ENCODE measurements around the gene KIAA0040.

Gene KIAA0040

GRCh38 chr1:175192630-175193526 lies at the start of gene KIAA0040:
KIAA0040 (minus strand) TSS chr1:175192776; CDS start chr1:175161013, 31,763 bp downstream.
- DNase-seq (ENCODE audit: low spot score), result peak; percentile 4

- no peak for DNase-seq (ENCODE audit: low spot score)
These were observed 44.8 kb upstream of the KIAA0040 start for GRCh38 chr1:175237389-175237788.

- no peak for DNase-seq (ENCODE audit: low spot score)
These were observed 42.1 kb upstream of the KIAA0040 start for GRCh38 chr1:175234639-175235038.

- no peak for DNase-seq (ENCODE audit: low spot score)
These were observed 39.8 kb upstream of the KIAA0040 start for GRCh38 chr1:175232335-175232734.

- DNase-seq (ENCODE audit: low spot score), result no peak
These were observed 33.2 kb upstream of the KIAA0040 start for GRCh38 chr1:175225805-175226129.

GRCh38 chr1:175222296-175222938 lies 29.8 kb upstream of the KIAA0040 start:
- DNase-seq (ENCODE audit: low spot score), result no peak

GRCh38 chr1:175221557-175222175 lies 29.1 kb upstream of the KIAA0040 start:
- no peak for DNase-seq (ENCODE audit: low spot score)

- no peak for DNase-seq (ENCODE audit: low spot score)
These were observed 28.4 kb upstream of the KIAA0040 start for GRCh38 chr1:175220853-175221556.

- no peak for DNase-seq (ENCODE audit: low spot score)
These were observed 27.2 kb upstream of the KIAA0040 start for GRCh38 chr1:175219774-175220173.

GRCh38 chr1:175218786-175219434 lies 26.3 kb upstream of the KIAA0040 start:
- DNase-seq (ENCODE audit: low spot score), result no peak

GRCh38 chr1:175217721-175218531 lies 25.4 kb upstream of the KIAA0040 start:
- DNase-seq (ENCODE audit: low spot score), result no peak

- DNase-seq (ENCODE audit: low spot score), result no peak
These were observed 23.9 kb upstream of the KIAA0040 start for GRCh38 chr1:175216444-175216843.

- DNase-seq (ENCODE audit: low spot score), result no peak
These were observed 19.1 kb upstream of the KIAA0040 start for GRCh38 chr1:175211656-175212055.

- no peak for DNase-seq (ENCODE audit: low spot score)
These were observed 18.2 kb upstream of the KIAA0040 start for GRCh38 chr1:175210744-175211143.

GRCh38 chr1:175209493-175209921 lies 16.9 kb upstream of the KIAA0040 start:
- no peak for DNase-seq (ENCODE audit: low spot score)

GRCh38 chr1:175208773-175209492 lies 16.4 kb upstream of the KIAA0040 start:
- no peak for DNase-seq (ENCODE audit: low spot score)

GRCh38 chr1:175207971-175208370 lies 15.4 kb upstream of the KIAA0040 start:
- DNase-seq (ENCODE audit: low spot score), result no peak

- DNase-seq (ENCODE audit: low spot score), result no peak
These were observed 14.1 kb upstream of the KIAA0040 start for GRCh38 chr1:175206687-175207086.

GRCh38 chr1:175204330-175204729 lies 11.8 kb upstream of the KIAA0040 start:
- DNase-seq (ENCODE audit: low spot score), result no peak

GRCh38 chr1:175203570-175204068 lies 11.0 kb upstream of the KIAA0040 start:
- DNase-seq (ENCODE audit: low spot score), result no peak

All from cerebellar cortex (tissue), 1 donor.